Measurements from ENCODE around the gene MAD2L2.

The MAD2L2 gene

DNA sequence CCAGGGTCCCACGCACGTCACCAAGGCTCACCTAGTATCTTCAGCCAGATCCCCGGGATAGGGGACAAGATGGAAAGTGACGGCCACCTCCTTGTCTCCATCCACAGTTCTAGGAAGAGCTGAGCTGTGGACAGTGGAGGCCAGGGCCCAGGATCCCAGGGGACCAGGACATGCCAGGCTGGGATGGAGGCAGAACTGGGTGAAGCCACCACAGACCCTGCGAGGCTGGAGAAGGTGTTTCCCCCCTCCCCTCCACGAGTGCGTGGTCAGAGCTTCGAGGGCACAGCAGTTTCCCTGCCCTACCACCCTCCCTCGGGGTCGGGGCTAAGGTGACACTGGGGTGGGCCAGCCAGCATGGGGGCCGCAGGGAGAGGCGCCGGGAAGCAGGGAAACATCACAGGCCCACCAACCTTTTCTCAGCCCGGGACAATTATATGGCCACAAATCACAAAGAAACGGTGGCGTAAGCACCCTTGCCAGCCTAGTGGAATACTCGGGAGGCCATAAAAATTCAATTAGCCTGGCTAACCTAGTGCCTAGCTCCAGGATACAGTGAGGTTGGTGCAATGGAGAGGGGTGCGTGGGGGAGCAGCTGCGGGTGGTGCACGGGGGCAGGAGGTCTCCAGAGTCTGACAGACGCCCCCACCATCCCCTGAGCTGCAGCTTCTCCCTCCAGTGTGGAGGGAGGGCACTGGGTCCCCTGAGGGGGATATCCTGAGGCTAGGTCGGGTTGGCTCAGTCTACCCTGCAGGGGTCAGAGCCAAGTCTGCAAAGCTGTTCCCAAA, 23.9 kb upstream of the MAD2L2 start:
- no peak for DNase-seq (ENCODE audit: low read depth in 2 of 2)

- no peak for DNase-seq (ENCODE audit: low read depth in 2 of 2)
These were observed 23.2 kb upstream of the MAD2L2 start for GRCh38 chr1:11704194-11704529.

DNA sequence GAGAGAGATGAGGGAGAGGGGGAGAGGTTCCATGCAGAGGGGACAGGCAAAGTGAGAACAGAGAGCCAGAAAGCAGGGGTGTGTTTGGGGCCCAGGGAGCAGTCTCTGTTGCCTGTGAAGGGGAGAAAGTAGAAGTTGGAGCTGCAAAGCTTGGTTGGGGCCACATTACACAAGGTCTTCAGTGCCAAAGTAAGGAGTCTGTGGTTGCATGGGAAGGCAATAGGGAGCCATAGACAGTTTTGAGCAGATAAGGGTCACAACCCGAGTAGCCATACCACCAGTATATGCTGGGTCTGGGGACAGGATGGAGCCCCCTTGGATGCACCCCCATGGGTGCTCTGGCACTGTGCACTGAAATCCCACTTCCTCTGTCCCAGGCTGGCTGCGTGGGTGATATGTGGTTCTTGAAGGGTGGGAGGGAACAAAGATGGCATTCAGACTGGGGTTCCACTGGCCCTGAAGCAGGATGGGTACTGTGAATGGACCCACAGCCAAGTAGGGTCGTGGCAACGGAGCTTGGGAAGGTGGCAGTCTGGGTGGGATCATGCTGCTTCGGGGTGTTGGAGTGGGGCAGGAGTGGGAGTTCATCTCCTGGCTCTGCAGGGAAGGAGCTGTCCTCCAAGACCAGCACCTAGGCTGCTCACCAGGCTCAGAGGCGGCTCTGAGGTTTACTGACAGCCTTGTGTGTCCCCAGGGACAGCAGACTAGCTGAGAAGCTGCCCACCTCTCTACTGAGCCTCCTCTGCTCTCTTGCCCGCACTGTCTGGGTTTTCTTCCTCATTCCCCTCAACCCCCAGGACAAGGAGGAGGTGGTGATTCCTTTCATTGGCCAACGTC, 22.6 kb upstream of the MAD2L2 start:
- no peak for DNase-seq (ENCODE audit: low read depth in 2 of 2)

GRCh38 chr1:11701981-11702803, 21.2 kb upstream of the MAD2L2 start:
- DNase-seq (ENCODE audit: low read depth in 2 of 2), result no peak

DNA sequence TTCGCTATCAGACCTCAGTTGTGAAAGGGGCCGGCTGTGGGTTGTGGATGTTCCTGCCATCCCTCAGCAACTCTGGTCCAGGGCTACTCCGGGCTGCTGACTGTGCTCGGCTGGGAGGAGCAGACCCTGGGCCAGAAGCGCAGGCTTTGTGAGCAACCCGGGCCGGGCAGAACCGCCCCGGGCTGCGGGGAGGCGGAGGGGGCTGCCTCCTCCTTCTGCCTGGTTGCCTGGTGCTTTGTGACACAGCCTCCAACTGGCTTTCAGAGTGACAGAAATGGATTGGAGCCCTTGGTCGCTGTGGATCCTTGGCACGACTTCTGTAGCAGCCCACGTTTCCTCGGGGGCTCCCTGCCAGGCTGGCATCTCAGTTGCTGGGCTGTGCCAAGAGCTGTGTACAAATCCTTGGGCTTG, 20.6 kb upstream of the MAD2L2 start:
- no peak for DNase-seq (ENCODE audit: low read depth in 2 of 2)

GRCh38 chr1:11700601-11701467, 19.9 kb upstream of the MAD2L2 start:
- no peak for DNase-seq (ENCODE audit: low read depth in 2 of 2)

- no peak for DNase-seq (ENCODE audit: low read depth in 2 of 2)
These were observed 16.9 kb upstream of the MAD2L2 start for GRCh38 chr1:11697893-11698210.

DNA sequence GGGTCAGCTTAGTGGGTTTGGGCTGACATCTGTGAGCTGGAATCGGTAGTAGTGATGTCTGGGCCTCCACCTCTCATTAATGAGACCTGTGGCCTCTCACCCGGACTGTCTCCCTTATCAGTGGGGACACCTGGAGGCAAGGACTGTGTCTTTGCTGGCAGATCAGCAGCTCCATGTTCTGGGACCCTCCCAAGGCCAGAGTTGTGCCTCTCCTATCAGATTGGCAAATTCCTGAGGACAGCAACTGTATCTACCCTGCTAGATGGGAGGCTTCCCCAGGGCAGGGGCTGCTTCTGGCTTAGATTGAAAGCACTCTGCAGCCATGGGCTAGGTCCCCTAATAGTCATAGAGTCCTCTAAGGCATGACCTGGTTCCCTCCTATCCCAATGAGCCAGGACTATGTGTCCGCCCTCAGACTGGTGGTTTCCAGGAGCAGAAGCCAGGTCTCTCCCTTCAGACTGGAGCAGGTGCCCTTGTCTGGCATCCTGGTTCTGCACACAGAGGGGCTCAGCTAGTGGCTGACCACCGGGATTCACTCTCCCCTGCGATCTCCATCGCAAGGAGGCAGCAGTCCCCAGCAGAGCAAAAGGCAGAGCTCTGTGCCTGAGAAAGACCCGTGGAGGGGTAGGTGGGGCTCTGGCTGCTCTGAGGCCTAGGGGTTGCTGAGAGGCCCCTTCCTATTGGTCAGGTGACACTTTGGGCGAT, 16.4 kb upstream of the MAD2L2 start:
- DNase-seq (ENCODE audit: low read depth in 2 of 2), result no peak

GRCh38 chr1:11695861-11696260, 14.9 kb upstream of the MAD2L2 start:
- DNase-seq (ENCODE audit: low read depth in 2 of 2), result no peak

DNA sequence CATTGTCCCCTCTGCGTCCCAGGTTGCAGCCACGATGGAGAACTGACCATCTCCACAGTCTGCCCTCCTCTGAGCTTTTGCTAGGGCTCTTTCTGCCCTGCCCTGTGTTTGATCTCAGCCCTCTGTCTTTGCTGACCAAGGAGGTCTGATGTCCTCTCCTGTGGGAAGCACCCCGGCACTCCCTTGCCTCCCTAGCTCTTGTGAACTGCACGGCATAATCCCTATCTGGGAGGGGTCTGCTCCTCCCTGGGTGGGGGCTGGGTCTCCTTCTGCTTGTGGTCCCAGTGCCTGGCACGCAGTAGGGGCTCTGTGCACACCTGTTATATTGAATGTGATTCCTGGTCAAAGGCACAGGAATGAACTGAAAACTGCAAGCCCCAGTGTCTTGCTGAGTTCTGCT, 13.0 kb upstream of the MAD2L2 start:
- DNase-seq (ENCODE audit: low read depth in 2 of 2), result no peak

DNA sequence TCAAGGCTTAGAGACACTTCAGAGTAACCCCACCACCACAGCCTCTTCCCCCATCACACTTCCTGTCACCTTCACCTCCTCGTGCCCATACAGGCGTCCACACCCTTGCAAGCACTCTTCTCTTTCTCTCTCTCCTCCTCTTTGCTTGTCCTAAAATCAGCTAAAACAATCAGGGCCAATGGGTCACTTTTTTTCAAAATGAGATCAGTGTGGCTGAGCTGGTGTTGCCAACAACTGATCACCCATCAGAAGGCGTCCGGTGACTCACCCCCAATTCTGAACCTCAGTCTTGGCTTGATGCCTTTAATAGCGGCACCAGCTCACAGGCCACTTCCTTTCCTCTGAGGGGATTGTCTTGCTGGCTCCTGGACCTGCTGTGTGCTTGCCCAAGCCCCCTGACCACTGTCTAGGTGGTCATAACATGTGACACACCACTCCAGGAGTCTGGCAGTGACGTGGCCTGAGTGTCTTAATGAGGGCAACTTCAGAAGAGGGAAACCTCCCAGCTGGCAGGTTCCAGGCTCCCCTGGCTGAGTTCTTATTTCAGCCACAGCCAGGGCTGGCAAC, 12.2 kb upstream of the MAD2L2 start:
- peak; percentile 29 to 30 for DNase-seq (ENCODE audit: low read depth in 2 of 2)

DNA sequence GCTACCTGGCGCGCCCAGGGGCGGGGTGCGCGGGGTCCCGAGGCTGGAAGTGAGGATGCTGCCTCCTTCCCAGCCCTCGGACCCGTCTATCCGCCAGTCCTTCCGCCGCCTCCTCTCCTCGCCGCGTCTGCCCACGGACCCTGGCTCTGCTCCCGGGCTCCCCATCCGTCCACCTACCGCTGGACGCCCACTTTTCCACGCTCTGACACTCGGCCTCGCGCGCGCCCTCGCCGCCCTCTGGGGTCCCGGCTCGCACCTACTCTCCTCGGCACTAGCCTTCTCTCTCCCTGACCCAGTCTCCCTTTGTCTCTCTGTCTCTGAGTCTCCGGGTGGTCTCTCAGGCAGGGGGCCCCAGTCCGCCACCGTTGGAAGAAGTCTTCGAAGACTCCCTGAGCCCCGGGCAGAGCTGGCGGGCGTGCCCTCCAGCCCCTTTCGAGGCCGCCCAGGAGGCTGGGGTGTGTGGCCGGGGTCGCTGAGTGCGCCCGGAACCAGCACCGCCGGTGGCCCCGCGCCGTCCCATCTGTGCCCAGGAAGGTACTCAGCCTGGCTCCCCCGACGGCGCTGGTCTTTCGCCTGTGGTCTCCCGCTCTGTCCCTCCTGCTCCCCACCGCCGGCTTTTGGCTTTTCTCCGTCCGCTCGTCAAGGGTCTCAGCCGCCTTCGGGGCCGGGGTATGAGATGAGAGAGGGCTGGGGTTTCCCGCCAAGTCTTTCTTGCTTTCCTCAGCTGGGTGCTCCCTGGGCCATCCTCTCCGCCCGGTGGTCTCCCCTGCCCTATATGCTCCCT, 11.2 kb upstream of the MAD2L2 start:
- DNase-seq (ENCODE audit: low read depth in 2 of 2), result no peak

GRCh38 chr1:11691302-11691914, 10.5 kb upstream of the MAD2L2 start, which contains the start of gene DRAXIN:
TSS of gene DRAXIN (plus strand) at chr1:11691710. CDS start at chr1:11706259, 14,549 bp downstream.
- DNase-seq (ENCODE audit: low read depth in 2 of 2), result no peak

DNA sequence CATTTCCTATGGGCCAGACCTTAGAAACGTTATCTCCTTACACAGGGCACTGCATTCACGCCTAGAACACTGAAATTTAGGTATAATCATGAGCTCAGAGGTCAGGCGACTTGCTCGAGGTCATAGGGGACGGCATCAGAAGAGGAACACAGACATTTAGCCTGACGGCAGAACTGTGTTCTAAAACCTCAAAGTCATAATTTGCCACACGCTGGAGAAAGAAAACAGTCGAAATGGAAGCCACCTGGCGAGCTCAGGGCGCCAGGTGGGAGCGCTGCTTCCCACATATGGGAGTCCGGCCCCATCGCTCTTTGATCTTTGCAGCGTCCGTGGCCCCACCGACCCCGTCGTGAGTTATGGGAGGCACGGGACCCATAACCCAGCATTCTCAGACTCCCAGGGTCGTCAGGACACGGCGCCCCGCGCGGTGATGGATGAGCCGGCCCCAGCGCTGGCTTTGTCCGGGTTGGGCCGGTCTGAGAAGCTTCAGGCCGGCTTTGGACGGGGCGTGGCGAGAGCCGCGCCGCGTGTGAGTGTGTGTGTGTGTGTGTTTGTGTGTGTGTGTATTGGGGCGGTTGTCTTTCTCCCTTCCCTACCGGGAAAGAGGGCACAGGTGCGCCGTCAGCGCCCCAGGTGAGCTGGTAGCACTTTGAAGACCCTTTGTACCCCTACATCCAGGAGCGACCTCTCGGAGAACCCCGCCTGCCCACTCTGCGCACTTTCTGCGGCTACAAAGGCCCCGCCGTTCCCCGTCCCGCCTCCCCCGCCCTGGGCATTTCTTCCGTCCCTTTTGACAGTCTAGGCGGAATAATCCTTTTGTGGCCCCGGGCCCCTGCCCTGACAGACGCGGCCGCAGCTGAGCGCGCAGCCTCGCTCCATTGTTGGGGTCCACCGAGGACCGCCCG, 9.7 kb upstream of the MAD2L2 start:
- DNase-seq (ENCODE audit: low read depth in 2 of 2), result no peak

- DNase-seq (ENCODE audit: low read depth in 2 of 2), result no peak
These were observed 7.6 kb upstream of the MAD2L2 start for GRCh38 chr1:11688506-11688905.

- DNase-seq (ENCODE audit: low read depth in 2 of 2), result no peak
These were observed 4.3 kb upstream of the MAD2L2 start for GRCh38 chr1:11685210-11685752.

DNA sequence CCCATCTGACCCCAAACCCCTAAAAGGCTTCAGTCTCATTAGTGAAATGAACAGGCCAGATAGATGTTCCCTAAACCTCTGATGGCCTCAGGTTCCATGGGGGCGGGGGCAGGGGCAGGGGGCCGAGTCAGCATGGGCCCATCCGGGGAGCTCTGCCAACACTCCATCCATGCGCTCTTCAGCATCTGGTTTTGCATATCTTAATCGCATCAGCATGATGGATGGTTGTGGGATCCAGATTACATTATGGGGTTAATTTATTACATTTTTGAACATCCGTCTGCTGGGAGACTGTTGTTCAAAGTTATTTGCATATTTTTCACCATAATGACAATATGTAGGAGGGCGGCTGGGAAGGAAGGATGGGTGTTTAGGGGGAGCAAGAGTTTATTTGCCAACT, 3.1 kb upstream of the MAD2L2 start:
- no peak for DNase-seq (ENCODE audit: low read depth in 2 of 2)

GRCh38 chr1:11682799-11683198, 1.9 kb upstream of the MAD2L2 start:
- DNase-seq (ENCODE audit: low read depth in 2 of 2), result no peak
